ENCODE data around the gene PEX5. TPM values are rescaled to one million over a fixed set of nuclear protein-coding genes. Genes with fewer than 3 reads are reported as not detected.
A peak's percentile ranks its signal among the peaks of the same experiment; 100 is the strongest.

Gene PEX5
- total and polyA plus RNA-seq, 11 donors: 9.7 to 45.9 (median 29.9) TPM

GRCh38 chr12:7142809-7143465 is 46.5 kb upstream of the PEX5 start:
- intact Hi-C loops (cut with DNase I): loop anchor here in 3 of 10 donors (5.0 to 10.0 kb wide), 2 partner anchors 44 to 492 kb away; partner anchors contain the start of gene PEX5 (in 2 of the 3)
- H3K9me3 ChIP-seq: no peaks in the 10 kb centered on the region
- H3K4me1 ChIP-seq: peaks cover 0 to 4% (median 0%) of the 10 kb centered on the region in 12 donors
- H3K4me3 ChIP-seq: no peak overlapping the region
- DNase-seq (no peak), ATAC-seq (no peak)
- WGBS, 4 donors: 95 to 96% (median 96%) methylated on average over 18 of the region's 18 CpGs
- no peak overlapping the region for H3K27ac ChIP-seq
- TF ChIP-seq POLR2A (IDR thresholded peaks at IDR 0.05) (no peak), CTCF (IDR thresholded peaks at IDR 0.05) (no peak)
- H3K27me3 ChIP-seq: no peaks in the 10 kb centered on the region
- peaks cover 0 to 35% (median 0%) of the 10 kb centered on the region in 9 donors for H3K36me3 ChIP-seq

GRCh38 chr12:7143564-7143963 is 45.9 kb upstream of the PEX5 start:
- DNase-seq (no peak), ATAC-seq (no peak)
- H3K4me1 ChIP-seq: peaks cover 0 to 3% (median 0%) of the 10 kb centered on the region in 12 donors
- TF ChIP-seq POLR2A (IDR thresholded peaks at IDR 0.05) (no peak), CTCF (IDR thresholded peaks at IDR 0.05) (no peak)
- WGBS, 4 donors: 94 to 97% (median 96%) methylated on average over 7 of the region's 7 CpGs
- no peak overlapping the region for H3K4me3 ChIP-seq
- intact Hi-C loops (cut with DNase I): loop anchor here in 3 of 10 donors (5.0 to 10.0 kb wide), 2 partner anchors 44 to 491 kb away; partner anchors contain the start of gene PEX5 (in 2 of the 3)
- no peaks in the 10 kb centered on the region for H3K9me3 ChIP-seq
- H3K27ac ChIP-seq: no peak overlapping the region
- H3K36me3 ChIP-seq: peaks cover 0 to 41% (median 0%) of the 10 kb centered on the region in 9 donors
- H3K27me3 ChIP-seq: no peaks in the 10 kb centered on the region

GRCh38 chr12:7144414-7145120 is 44.9 kb upstream of the PEX5 start:
- H3K4me3 ChIP-seq: no peak overlapping the region
- H3K27me3 ChIP-seq: no peaks in the 10 kb centered on the region
- H3K36me3 ChIP-seq: peaks cover 0 to 51% (median 7%) of the 10 kb centered on the region in 9 donors
- DNase-seq (no peak), ATAC-seq (peak in 3 of 4 donors; percentile 21 to 61 (median 33))
- peak overlapping the region in 1 of 12 donors; percentile 19 for H3K27ac ChIP-seq
- TF ChIP-seq CTCF (IDR thresholded peaks at IDR 0.05) (peak; percentile 36 to 72 (median 56)), POLR2A (IDR thresholded peaks at IDR 0.05) (no peak)
- no peaks in the 10 kb centered on the region for H3K9me3 ChIP-seq
- WGBS, 4 donors: 47 to 55% (median 52%) methylated on average over 11 of the region's 11 CpGs
- intact Hi-C loops (cut with DNase I): loop anchor here in 3 of 10 donors (5.0 to 10.0 kb wide), 2 partner anchors 43 to 490 kb away; partner anchors contain the start of gene PEX5 (in 2 of the 3)
- H3K4me1 ChIP-seq: peaks cover 0 to 3% (median 0%) of the 10 kb centered on the region in 12 donors

- ATAC-seq (no peak), DNase-seq (no peak)
- H3K27me3 ChIP-seq: no peaks in the 10 kb centered on the region
- WGBS, 4 donors: 66 to 87% (median 74%) methylated on average over 4 of the region's 4 CpGs
- no peak overlapping the region for H3K27ac ChIP-seq
- H3K9me3 ChIP-seq: no peaks in the 10 kb centered on the region
- TF ChIP-seq CTCF (IDR thresholded peaks at IDR 0.05) (no peak), POLR2A (IDR thresholded peaks at IDR 0.05) (no peak)
- intact Hi-C loops (cut with DNase I): loop anchor here in 1 of 10 donors (10.0 kb wide), 1 partner anchor 489 kb away; no protein-coding TSS in a partner anchor
- no peak overlapping the region for H3K4me3 ChIP-seq
- peaks cover 0 to 3% (median 0%) of the 10 kb centered on the region in 12 donors for H3K4me1 ChIP-seq
- H3K36me3 ChIP-seq: peaks cover 0 to 62% (median 9%) of the 10 kb centered on the region in 9 donors
These were observed 43.8 kb upstream of the PEX5 start for GRCh38 chr12:7145671-7146070.

Data from heart left ventricle (tissue), 16 donors.